H1 (cell line): ENCODE results near the gene THEM5. TPM values are rescaled to one million over a fixed set of nuclear protein-coding genes. Genes with fewer than 3 reads are reported as not detected.

Experiments used
- CBX5 ChIP-seq: fragments of 300-800, 300-1000 bp; sonication (generic); IDR thresholded peaks from 2 replicates; pipeline ENCODE4 v1.7.1; 2016; ENCODE audit warnings: antibody characterized with exemption, low read length, low read depth
- FOSL1 ChIP-seq: IDR thresholded peaks from 2 replicates; pipeline ENCODE4 v1.6.1; 2011; ENCODE audit warnings: mild to moderate bottlenecking, low read depth, low read length, moderate library complexity; ENCODE audit not compliant: insufficient read depth
- GABPA ChIP-seq: IDR thresholded peaks from 2 replicates; pipeline ENCODE4 v1.6.1; 2011; ENCODE audit warnings: mild to moderate bottlenecking, low read length, moderate library complexity, borderline replicate concordance; ENCODE audit not compliant: insufficient read depth
- SP4 ChIP-seq: IDR thresholded peaks from 2 replicates; pipeline ENCODE4 v1.6.1; 2012; ENCODE audit warnings: low read length, inconsistent platforms
- SUZ12 ChIP-seq: fragments of 200-600 bp; sonication (generic); IDR thresholded peaks from 2 replicates; pipeline ENCODE4 v1.6.1; 2012; ENCODE audit warnings: mild to moderate bottlenecking, inconsistent platforms, low read length, moderate library complexity, mixed read lengths
- TAF1 ChIP-seq: IDR thresholded peaks from 2 replicates; pipeline ENCODE4 v1.6.1; 2011; ENCODE audit warnings: mild to moderate bottlenecking, low read depth, low read length
- ZNF274 ChIP-seq: IDR thresholded peaks from 2 replicates; pipeline ENCODE4 v1.7.0; 2012; ENCODE audit warnings: low read length, borderline replicate concordance; ENCODE audit errors: extremely low read depth
- polyA plus RNA-seq, 7 experiments: library from polyadenylated mRNA; depleted of rRNA in 3 of 7; stranded (reverse) in 5 of 7; unstranded in 2 of 7; fragments of >200 nt in 5 of 7; fragments of 200-250 nt in 2 of 7; gene quantifications; 1 replicate in 5 of 7; 2 replicates in 1 of 7; 4 replicates in 1 of 7; pipeline versions ENCODE4 v1.2.1 to v1.2.3, GENCODE V29; 2011 to 2013; ENCODE audit warnings: missing spikeins in 2 of 7, mixed read lengths in 2 of 7
- total RNA-seq: library from RNA; stranded (reverse); fragmentation: NEBNext Ultra II Directional; extraction: Animal tissue kit (Norgen Biotek cat#: 25700); gene quantifications from 2 replicates; pipeline ENCODE4 v1.2.1, GENCODE V29; 2021
- TF ChIP-seq, protein P1 (sequence below): IDR thresholded peaks from 2 replicates; pipeline ENCODE4 v1.6.1; 2012; ENCODE audit warnings: inconsistent platforms

THEM5 gene
- total and polyA plus RNA-seq, 2 of the 8 experiments (the other 6 are each of a cell fraction or from before 2014, with no cell fraction given): not detected

- TF ChIP-seq, protein P1, sequence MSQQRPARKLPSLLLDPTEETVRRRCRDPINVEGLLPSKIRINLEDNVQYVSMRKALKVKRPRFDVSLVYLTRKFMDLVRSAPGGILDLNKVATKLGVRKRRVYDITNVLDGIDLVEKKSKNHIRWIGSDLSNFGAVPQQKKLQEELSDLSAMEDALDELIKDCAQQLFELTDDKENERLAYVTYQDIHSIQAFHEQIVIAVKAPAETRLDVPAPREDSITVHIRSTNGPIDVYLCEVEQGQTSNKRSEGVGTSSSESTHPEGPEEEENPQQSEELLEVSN: no peak
- no peak for TF ChIP-seq CBX5
- TF ChIP-seq TAF1: no peak
- TF ChIP-seq SP4: no peak
- TF ChIP-seq FOSL1: no peak
- no peak for TF ChIP-seq GABPA
- no peak for TF ChIP-seq ZNF274
- TF ChIP-seq SUZ12: no peak
Measured at GRCh38 chr1:151807766-151808165, 45.7 kb downstream of the THEM5 start (continued).
